K562 (cell line): ENCODE results near the gene BACE1. TPM values are rescaled to one million over a fixed set of nuclear protein-coding genes. Genes with fewer than 3 reads are reported as not detected.

Experiments used
- ARID1B ChIP-seq: fragments of 450-650 bp; IDR thresholded peaks from 2 replicates; pipeline ENCODE4 v1.6.1; 2016; ENCODE audit warnings: antibody characterized with exemption, mild to moderate bottlenecking, inconsistent platforms
- MTA1 ChIP-seq: fragments of 450-650 bp; IDR thresholded peaks from 2 replicates; pipeline ENCODE4 v1.6.1; 2017; ENCODE audit warnings: borderline replicate concordance
- OTX1 ChIP-seq: fragments of 450-650 bp; formaldehyde crosslinking; IDR thresholded peaks from 2 replicates; pipeline ENCODE4 v1.4.0; 2022; ENCODE audit warnings: mild to moderate bottlenecking
- RBM15 ChIP-seq: fragments of 200-400 bp; formaldehyde crosslinking; IDR thresholded peaks from 2 replicates; pipeline ENCODE4 v1.6.1; 2018; ENCODE audit warnings: mild to moderate bottlenecking, low read length, moderate library complexity; ENCODE audit not compliant: insufficient read depth
- RUNX1 ChIP-seq: sonication (generic); IDR thresholded peaks from 2 replicates; pipeline ENCODE4 v1.6.1; 2016; ENCODE audit warnings: antibody characterized with exemption, low read depth
- SMAD2 ChIP-seq: fragments of 150-350 bp; IDR thresholded peaks from 2 replicates; pipeline ENCODE4 v1.6.1; 2014; ENCODE audit warnings: low read depth, mild to moderate bottlenecking, low read length
- ZBTB7A ChIP-seq: IDR thresholded peaks from 2 replicates; pipeline ENCODE4 v1.6.1; 2011; ENCODE audit warnings: low read depth, mild to moderate bottlenecking, low read length, moderate library complexity, borderline replicate concordance; ENCODE audit not compliant: control insufficient read depth
- ZNF436 ChIP-seq: fragments of 250-450, 450-650 bp; sonication (Bioruptor Pico); formaldehyde crosslinking; IDR thresholded peaks from 2 replicates; pipeline ENCODE4 v1.7.0; 2020; ENCODE audit warnings: mild to moderate bottlenecking
- polyA plus RNA-seq, 8 experiments: library from polyadenylated mRNA; depleted of rRNA in 4 of 8; stranded (reverse) in 5 of 8; unstranded in 3 of 8; fragments of >200 nt; fragmentation: Nextera tagmentation in 2 of 8; fragmentation: Illumina TruSeq in 1 of 8; extraction: Ambion mirVana in 2 of 8; extraction: Trizol in 1 of 8; gene quantifications; 2 replicates each; pipeline versions ENCODE4 v1.2.1 to v1.2.3, GENCODE V29; 2011 to 2014; ENCODE audit warnings: inconsistent platforms in 1 of 8, missing spikeins in 1 of 8
- total RNA-seq, 7 experiments: library from RNA; depleted of rRNA in 6 of 7; stranded (reverse); fragments of >200 nt in 6 of 7; fragmentation: Illumina TruSeq in 2 of 7; extraction: Trizol in 2 of 7; gene quantifications; 2 replicates each; pipeline versions ENCODE4 v1.2.1 to v1.2.3, GENCODE V29; 2011 to 2021; ENCODE audit warnings: low replicate concordance in 1 of 7
- TF ChIP-seq, protein P1 (sequence below), 2 experiments: fragments of 450-650 bp; formaldehyde crosslinking in 1 of 2; IDR thresholded peaks; 2 replicates each; pipeline versions ENCODE4 v1.4.0 to v1.6.1; 2014 to 2020; ENCODE audit warnings: mild to moderate bottlenecking in 2 of 2, borderline replicate concordance in 1 of 2, low read depth in 1 of 2
- TF ChIP-seq, protein P2 (sequence below), 2 experiments: IDR thresholded peaks; 2 replicates each; pipeline ENCODE4 v1.6.1; 2012; ENCODE audit warnings: improper control_type of control experiment in 2 of 2, low read depth in 2 of 2, low read length in 2 of 2, borderline replicate concordance in 1 of 2

The BACE1 gene
- total and polyA plus RNA-seq, 9 of the 15 experiments (the other 6 are each of a cell fraction or from before 2014, with no cell fraction given): 0.01 to 0.25 (median 0.16) TPM; not detected in 5

DNA sequence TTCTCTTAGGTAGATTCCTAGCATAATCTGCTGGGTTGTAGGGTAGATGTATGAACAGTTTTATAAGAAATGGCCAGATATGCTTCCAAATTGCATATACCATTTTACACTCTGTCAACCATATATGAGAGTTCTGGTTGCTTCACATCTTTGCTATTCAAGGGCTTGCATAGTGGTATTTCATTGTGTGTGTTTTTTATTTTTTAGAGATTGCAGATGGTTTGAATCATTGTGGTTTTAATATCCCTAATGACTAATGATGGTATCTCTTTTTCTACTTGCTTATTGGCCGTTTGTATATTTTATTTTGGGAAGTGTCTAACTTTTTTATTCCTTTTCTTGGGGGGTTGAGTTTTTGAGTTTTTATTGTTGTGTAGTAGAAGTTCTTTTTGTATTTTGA is 56.6 kb downstream of the BACE1 start (continued):
- TF ChIP-seq, protein P1, sequence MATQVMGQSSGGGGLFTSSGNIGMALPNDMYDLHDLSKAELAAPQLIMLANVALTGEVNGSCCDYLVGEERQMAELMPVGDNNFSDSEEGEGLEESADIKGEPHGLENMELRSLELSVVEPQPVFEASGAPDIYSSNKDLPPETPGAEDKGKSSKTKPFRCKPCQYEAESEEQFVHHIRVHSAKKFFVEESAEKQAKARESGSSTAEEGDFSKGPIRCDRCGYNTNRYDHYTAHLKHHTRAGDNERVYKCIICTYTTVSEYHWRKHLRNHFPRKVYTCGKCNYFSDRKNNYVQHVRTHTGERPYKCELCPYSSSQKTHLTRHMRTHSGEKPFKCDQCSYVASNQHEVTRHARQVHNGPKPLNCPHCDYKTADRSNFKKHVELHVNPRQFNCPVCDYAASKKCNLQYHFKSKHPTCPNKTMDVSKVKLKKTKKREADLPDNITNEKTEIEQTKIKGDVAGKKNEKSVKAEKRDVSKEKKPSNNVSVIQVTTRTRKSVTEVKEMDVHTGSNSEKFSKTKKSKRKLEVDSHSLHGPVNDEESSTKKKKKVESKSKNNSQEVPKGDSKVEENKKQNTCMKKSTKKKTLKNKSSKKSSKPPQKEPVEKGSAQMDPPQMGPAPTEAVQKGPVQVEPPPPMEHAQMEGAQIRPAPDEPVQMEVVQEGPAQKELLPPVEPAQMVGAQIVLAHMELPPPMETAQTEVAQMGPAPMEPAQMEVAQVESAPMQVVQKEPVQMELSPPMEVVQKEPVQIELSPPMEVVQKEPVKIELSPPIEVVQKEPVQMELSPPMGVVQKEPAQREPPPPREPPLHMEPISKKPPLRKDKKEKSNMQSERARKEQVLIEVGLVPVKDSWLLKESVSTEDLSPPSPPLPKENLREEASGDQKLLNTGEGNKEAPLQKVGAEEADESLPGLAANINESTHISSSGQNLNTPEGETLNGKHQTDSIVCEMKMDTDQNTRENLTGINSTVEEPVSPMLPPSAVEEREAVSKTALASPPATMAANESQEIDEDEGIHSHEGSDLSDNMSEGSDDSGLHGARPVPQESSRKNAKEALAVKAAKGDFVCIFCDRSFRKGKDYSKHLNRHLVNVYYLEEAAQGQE (IDR thresholded peaks at IDR 0.05; ENCODE audit: borderline replicate concordance): no peak
- TF ChIP-seq, protein P1 (CRISPR knock-in tag; IDR thresholded peaks at IDR 0.05; ENCODE audit: low read depth): no peak
- TF ChIP-seq MTA1: no peak
- TF ChIP-seq ZBTB7A: no peak
- TF ChIP-seq ARID1B: no peak
- TF ChIP-seq RBM15: no peak
- TF ChIP-seq RUNX1: no peak
- TF ChIP-seq SMAD2: no peak
- TF ChIP-seq, protein P2, sequence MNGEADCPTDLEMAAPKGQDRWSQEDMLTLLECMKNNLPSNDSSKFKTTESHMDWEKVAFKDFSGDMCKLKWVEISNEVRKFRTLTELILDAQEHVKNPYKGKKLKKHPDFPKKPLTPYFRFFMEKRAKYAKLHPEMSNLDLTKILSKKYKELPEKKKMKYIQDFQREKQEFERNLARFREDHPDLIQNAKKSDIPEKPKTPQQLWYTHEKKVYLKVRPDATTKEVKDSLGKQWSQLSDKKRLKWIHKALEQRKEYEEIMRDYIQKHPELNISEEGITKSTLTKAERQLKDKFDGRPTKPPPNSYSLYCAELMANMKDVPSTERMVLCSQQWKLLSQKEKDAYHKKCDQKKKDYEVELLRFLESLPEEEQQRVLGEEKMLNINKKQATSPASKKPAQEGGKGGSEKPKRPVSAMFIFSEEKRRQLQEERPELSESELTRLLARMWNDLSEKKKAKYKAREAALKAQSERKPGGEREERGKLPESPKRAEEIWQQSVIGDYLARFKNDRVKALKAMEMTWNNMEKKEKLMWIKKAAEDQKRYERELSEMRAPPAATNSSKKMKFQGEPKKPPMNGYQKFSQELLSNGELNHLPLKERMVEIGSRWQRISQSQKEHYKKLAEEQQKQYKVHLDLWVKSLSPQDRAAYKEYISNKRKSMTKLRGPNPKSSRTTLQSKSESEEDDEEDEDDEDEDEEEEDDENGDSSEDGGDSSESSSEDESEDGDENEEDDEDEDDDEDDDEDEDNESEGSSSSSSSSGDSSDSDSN (IDR thresholded peaks at IDR 0.05; ENCODE audit: borderline replicate concordance in 1 of 2, low read depth in 2 of 2, low read length in 2 of 2): no peak
- TF ChIP-seq ZNF436: no peak
- TF ChIP-seq OTX1 (CRISPR knock-in tag): no peak
- TF ChIP-seq, all 486 proteins: peak for 0
